Esophagus mucosa (tissue), 1 donor: Measurements from ENCODE around the gene JARID2. TPM values are rescaled to one million over a fixed set of nuclear protein-coding genes. Genes with fewer than 3 reads are reported as not detected.
"Not testable (repeated sequence)": the region's sequence is repeated elsewhere in the genome, so short reads cannot be mapped to it uniquely, and the experiment has no call there.

Experiments used
- ATAC-seq: fragments of 200-7000 bp; cut with Tn5 transposase; one replicate; pipeline ENCODE4 v1.9.1; 2020
- total RNA-seq: library from RNA; stranded (reverse); gene quantifications from one replicate; pipeline ENCODE4 v1.2.4, GENCODE V29; 2023
- donor health status: DM: yes; HTN: yes; CAD: no.

JARID2 gene
- total RNA-seq, 1 donor from 2014 or later, result 22.1 TPM

GRCh38 chr6:15290962-15291704 is 45.3 kb downstream of the JARID2 start:
- no peak for ATAC-seq

GRCh38 chr6:15292721-15293302 is 46.9 kb downstream of the JARID2 start:
- no peak for ATAC-seq

- ATAC-seq, result no peak
These were observed 47.8 kb downstream of the JARID2 start for GRCh38 chr6:15293674-15294073.

- ATAC-seq, result no peak
These were observed 48.6 kb downstream of the JARID2 start for GRCh38 chr6:15294504-15294903.

- ATAC-seq, result no peak
These were observed 50.4 kb downstream of the JARID2 start for GRCh38 chr6:15296249-15296648.

- ATAC-seq, result no peak
These were observed 50.9 kb downstream of the JARID2 start for GRCh38 chr6:15296735-15297134.

- not testable (repeated sequence) for ATAC-seq
These were observed 51.3 kb downstream of the JARID2 start for GRCh38 chr6:15297167-15297566.

GRCh38 chr6:15297895-15298590 is 52.2 kb downstream of the JARID2 start:
- ATAC-seq, result no peak

- ATAC-seq, result peak; percentile 49
These were observed 53.7 kb downstream of the JARID2 start for GRCh38 chr6:15299430-15300131.

GRCh38 chr6:15301179-15302006 is 55.5 kb downstream of the JARID2 start:
- ATAC-seq, result no peak

- ATAC-seq, result peak; percentile 75
These were observed 57.5 kb downstream of the JARID2 start for GRCh38 chr6:15303162-15303919.

GRCh38 chr6:15303920-15304291 is 58.0 kb downstream of the JARID2 start:
- no peak for ATAC-seq

- no peak for ATAC-seq
These were observed 58.6 kb downstream of the JARID2 start for GRCh38 chr6:15304337-15305042.

GRCh38 chr6:15305496-15305895 is 59.6 kb downstream of the JARID2 start:
- ATAC-seq, result no peak

GRCh38 chr6:15305909-15306308 is 60.0 kb downstream of the JARID2 start:
- ATAC-seq, result no peak

GRCh38 chr6:15308435-15309213 is 62.8 kb downstream of the JARID2 start:
- ATAC-seq, result no peak

- ATAC-seq, result no peak
These were observed 63.9 kb downstream of the JARID2 start for GRCh38 chr6:15309611-15310283.

- no peak for ATAC-seq
These were observed 64.8 kb downstream of the JARID2 start for GRCh38 chr6:15310680-15311079.

GRCh38 chr6:15312500-15312899 is 66.6 kb downstream of the JARID2 start:
- ATAC-seq, result peak; percentile 71
